Measurements from ENCODE around the gene ADCY5.

ADCY5 gene

DNA sequence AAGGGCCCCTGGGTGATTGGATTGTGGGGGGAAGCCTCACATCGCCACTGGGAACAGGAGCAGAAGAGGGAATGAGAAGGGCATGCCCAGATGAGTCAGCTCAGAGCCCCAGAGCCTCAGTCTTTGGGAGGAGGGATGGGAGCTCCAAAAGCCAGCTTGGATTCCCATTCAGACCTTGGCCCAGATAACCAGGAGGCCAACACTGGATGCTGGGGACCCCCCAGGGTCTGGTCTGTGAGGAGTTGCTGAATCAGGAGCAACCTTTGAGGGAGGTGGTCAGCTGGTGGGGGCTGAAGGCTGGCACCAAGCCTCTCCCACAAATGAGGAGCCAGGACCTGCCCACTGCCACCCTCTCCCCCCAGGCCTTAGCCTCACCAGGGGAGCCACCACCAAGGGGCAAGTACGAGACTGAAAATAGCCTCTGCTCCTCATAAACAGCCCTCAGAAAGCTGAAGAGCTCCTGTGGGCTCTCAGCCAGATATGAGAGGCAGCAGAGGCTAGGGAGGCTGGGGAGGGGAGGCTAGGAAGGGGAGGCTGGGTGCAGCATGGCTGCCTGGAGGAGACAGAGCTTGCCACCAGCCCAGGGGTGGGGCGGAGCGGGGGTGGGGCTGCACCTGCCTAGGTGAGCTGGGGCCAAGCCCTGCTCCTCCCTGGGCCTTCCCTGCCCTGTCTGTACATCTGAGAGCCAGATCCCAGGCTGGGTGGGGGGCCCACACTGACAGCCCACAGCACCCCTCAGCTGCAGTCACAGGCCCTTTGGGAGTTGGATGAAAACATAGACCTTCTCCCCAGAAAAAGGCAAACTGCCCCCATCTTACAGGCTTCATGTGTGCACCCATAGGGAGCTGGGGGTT, 147.3 kb downstream of the ADCY5 start:
- DNase-seq (ENCODE audit: low spot score) = no peak

DNA sequence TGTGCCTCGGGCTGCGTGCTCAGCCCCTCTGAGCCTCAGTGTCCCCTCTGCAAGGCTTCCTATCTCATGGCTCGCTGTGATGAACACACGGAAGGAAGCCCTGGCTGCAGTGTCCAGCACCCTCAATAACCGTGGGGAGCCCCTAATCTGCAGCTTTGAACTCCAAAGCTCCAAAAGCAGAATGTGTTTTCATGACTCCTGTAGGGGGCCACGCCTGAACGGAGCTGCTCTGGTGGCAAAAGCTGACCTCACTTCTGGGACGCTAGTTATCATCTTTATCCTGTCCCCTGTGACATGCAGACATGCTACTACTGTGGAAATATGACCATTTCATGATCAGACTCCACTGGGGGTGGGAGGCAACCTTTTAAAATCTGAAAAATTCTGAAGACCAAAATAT, 148.3 kb downstream of the ADCY5 start:
- DNase-seq (ENCODE audit: low spot score) = no peak

DNA sequence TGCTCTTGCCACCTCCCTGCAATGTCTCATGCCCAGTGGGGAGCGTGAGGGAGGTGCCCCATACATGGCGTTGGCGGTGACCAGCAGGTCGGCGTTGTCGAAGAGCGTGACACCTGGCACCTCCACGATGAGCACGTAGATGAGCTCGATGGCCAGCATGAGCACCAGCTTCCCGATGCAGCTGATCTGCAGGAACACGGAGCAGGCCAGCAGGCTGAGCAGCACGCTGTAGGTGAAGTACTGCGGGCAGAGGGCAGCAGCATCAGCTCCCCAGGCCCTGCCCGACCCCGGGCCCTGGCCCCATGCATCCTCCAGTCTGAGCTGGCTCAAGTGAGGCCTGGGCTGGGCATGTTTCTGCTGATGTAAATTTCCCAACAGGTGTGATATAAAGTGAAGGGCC, 148.8 kb downstream of the ADCY5 start:
- no peak for DNase-seq (ENCODE audit: low spot score)

DNA sequence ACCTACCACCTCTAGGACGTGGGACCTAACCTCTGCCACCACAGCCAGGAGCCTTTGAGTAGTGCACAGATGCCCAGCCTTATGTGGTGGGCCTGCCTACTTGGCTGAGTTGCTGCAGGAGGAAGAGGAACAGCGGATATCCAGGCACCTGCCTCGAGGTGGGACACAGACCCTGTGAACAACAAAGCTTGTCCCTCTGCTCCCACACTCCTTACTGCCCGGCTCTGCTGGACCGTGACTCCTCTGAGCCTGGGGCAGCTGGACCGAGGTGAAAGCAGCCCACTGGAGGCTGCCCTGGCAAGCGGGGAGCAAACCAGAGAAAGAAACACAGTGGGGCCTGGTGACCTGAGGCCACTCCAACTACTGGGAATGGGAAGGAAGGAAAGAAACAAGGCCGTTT, 149.3 kb downstream of the ADCY5 start:
- no peak for DNase-seq (ENCODE audit: low spot score)

GRCh38 chr3:123298903-123299302, 150.0 kb downstream of the ADCY5 start:
- no peak for DNase-seq (ENCODE audit: low spot score)

GRCh38 chr3:123297627-123297899, 151.3 kb downstream of the ADCY5 start:
- no peak for DNase-seq (ENCODE audit: low spot score)

- DNase-seq (ENCODE audit: low spot score) = no peak
Measured at GRCh38 chr3:123296836-123297626, 151.9 kb downstream of the ADCY5 start.

- DNase-seq (ENCODE audit: low spot score) = no peak
Measured at GRCh38 chr3:123296261-123296660, 152.6 kb downstream of the ADCY5 start.

- DNase-seq (ENCODE audit: low spot score) = no peak
Measured at GRCh38 chr3:123295901-123296250, 153.0 kb downstream of the ADCY5 start.

GRCh38 chr3:123295171-123295900, 153.6 kb downstream of the ADCY5 start:
- no peak for DNase-seq (ENCODE audit: low spot score)

- DNase-seq (ENCODE audit: low spot score) = no peak
Measured at GRCh38 chr3:123294296-123294938, 154.5 kb downstream of the ADCY5 start.

DNA sequence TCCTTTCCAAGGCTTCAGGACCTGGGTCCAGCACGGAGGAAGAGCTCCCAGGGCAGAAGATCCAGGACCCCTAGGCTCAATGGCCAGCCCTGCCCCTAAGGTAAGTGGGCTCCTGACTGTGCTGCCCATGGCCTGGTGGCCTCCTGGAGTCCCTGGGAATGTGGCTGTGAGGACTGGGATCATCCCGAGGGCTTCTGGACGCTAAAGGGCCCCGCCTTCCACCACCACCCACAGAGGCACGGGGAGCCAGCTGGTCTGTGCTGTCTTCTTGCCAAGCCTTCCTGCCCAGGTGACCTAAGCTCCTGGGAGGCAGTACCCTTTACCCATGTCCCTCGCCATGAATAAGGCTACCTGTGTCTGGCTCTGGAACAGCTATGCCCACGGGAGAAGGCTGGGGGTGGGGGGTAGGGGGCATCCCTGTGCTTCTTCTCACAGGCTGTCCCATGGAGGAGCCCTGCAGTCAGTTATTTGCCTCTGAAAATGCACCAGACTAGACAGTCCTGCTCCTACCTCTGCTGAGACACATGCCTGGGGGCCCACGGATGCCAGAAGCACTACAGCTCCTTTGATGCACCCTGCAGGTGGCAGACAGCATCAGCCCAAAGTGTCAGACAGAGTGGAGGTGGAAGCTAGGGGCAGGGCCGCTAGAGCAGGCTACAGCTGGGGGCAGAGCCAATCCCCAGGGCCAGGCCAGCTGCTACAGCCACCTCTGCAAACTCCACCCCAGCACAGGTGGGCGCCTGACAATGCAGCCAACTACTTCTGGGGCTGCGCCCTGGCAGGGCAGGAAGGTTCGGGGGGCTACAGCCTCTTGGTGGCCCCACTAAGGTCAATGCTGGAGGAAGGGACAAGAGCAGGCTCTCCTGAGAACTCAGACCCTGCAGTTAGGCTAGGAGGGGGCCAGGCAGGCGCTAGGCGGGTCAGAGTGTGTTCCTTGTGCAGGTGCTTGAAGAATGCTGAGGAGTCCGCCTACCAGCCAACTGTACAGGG, 156.3 kb downstream of the ADCY5 start:
- DNase-seq (ENCODE audit: low spot score) = no peak

DNA sequence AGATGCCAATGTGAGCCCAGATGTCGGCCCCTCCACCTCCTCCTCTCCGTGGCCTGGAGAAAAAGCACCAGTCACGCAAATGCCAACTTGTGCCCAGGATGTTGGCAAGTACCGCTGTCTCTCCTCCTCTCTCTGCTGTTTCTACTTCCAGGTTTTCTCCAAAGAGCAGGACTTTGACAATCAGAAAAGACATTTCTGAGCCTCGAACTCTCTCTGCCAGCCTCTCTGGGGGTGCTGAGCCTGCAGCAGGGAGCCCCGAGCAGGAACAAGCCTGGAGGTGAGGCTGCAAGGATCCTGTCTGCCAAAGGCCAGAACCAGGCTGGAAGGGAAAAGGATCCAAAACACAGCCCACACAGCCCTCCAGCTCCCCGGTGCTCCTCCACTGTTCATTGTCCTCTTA, 157.5 kb downstream of the ADCY5 start:
- DNase-seq (ENCODE audit: low spot score) = no peak

GRCh38 chr3:123290962-123291361, 157.9 kb downstream of the ADCY5 start:
- DNase-seq (ENCODE audit: low spot score) = no peak

DNA sequence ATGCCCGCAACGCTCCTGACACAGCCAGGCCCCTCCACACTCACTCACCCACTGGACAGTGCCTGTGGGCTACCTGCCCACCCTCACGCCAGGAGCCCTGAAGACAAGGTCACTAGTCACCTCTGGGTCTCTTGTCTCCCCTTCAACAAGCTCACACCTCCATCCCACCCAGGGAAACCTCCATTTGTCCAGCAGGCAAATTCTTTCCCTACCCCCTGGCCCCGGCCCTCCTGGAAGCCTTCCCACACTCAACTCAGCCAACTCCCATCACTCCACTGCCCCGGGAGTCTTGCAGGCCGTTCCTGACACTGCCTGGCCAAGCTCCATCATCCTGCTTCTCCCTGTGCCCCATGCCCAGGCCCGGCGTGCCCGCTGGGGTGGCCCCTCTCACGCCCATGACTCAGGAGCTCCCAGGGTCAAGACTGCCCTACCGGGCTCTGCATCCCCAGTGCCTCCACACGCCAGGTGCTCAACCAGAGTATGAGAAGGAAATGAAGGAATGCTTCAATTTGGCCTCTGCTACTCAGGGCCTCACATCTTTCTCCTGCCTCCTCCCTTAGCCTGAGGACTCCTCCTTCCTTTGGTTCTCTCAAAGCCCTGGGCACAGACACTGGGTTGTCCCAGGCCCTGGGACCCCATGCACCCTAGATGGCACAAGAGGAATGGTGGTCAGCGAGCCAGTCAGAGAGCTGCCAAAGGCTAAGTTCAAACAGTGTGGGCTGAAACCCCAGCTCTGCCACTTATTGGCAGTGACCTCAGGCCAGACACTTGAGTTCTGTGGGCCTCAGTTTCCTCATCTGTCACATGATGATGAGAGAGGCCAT, 158.6 kb downstream of the ADCY5 start:
- no peak for DNase-seq (ENCODE audit: low spot score)

DNA sequence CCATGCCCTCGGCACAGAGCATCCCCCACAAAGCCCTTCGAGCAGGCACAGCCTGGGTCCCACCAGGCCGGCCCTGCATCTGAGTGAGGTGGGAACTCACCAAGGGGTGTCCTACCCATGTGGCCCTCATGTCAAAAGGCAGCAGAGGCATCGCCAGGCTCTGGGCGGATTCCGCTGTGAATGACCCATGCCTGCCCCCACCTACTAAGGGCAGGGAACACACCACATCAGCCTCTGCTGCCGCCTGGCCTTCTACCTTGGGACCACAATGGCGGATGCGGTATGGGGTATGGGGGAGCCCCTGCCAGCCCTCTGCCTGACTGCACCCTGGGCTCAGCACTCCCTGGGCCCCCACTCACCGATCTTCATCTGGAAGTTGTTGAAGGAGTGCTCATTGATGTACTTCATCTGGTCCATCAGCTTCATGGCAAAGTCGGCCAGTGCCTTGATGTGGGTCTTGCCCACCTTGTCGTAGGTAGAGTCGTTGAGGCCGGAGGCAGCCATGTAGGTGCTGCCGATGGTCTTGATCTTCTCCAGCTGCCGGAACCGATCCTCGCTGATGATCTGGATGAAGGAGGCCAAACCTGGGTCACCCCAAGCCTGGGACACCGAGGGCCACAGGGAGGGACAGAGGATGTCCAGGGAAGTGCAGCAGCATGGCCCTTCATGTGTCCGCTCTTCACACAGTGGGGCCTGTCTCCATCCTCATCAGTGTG, 159.3 kb downstream of the ADCY5 start:
- no peak for DNase-seq (ENCODE audit: low spot score)

DNA sequence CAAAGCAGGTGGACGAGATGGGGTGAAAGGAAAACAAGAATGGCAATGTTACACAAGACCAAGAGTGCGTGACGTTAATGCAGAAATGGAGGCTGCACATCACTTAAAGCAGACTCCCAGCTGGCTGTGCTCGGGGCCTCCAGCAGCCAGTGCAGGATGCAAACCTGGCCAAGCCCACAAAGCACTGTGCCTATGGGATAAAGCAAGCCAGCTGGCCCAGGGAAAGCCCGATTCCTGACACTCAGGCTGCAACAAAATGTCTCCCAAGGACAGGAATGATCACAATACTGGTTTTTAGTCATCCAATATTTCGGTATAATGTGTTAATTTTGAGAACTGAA, 161.0 kb downstream of the ADCY5 start:
- DNase-seq (ENCODE audit: low spot score) = no peak

DNA sequence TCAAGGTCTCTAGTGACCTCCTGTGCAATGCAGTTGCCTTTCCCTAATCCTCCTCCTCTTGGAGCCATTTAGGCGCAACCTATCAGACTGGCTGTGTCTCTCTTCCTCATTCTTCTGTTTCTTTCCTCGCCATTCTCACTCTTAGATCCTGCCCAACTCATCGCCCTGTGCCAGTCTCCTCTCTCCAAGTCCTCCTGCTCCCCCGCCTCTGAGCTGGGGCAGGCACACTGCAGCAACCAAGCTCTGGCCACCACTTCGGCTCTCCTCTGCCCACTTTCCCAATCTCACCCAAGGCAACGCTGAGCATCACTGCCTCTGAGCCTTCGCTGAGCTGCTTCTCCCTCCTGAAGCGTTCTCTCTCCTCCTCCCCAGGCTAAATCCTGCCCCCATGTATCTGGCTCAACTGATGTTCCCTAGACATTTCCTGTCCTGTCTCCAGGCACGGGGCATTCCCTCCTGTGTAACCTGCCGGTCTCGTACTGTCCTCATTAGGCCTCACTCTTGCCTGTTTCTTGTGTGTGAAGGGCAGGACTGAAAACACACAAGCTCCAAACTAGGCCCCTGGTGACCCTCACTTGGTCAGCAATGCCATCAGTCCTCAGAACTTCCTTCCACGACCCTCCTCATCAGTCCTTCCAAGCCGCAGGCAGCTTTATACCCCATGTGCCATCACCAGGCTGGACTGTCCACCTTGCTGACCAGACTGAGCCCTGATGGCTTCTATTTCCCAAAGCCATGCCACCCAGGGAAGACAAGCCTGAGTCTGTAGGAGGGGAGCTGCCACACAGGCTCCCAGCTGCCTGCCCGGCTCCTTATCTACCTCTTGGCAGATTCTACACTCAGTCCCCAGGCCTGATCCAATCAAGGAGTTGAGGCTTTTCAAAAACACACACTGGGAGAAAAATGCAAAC, 161.6 kb downstream of the ADCY5 start:
- no peak for DNase-seq (ENCODE audit: low spot score)
